ENCODE results near the gene SLC39A7. TPM values are rescaled to one million over a fixed set of nuclear protein-coding genes. Genes with fewer than 3 reads are reported as not detected.

Gene SLC39A7
- total RNA-seq, 4 donors from 2014 or later = 45.4 to 61.3 (median 58.1) TPM

DNA sequence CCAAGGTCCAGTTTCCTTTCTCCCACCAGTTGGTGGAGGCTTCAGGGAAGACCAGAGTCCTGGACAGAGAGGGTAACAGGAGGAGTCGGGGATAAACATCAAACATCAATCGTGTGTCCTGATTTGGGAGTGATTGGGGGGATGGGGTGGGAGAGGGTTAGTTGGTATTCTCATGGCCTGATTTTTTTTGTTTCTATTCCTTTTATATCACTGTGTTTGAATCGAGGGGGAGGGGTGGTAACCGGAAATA lies 3.4 kb downstream of the SLC39A7 start:
- Histone ChIP-seq H3K9me3 (no peaks in the 10 kb centered on the region), H3K36me3 (peaks cover 0 to 20% (median 0%) of the 10 kb centered on the region in 3 donors), H3K27me3 (no peaks in the 10 kb centered on the region), H3K27ac (peak overlapping the region in 2 of 4 donors; percentile 78 to 80), H3K4me3 (peak overlapping the region in 2 of 4 donors; percentile 76 to 78), H3K4me1 (peaks cover 3 to 73% (median 45%) of the 10 kb centered on the region in 4 donors)
- DNase-seq (ENCODE audit: low spot score in 2 of 2) = no peak
- 2 to 5% methylated on average over 4 of the region's 4 CpGs for WGBS, 2 donors
- TF ChIP-seq EP300 (IDR thresholded peaks at IDR 0.05) = no peak

DNA sequence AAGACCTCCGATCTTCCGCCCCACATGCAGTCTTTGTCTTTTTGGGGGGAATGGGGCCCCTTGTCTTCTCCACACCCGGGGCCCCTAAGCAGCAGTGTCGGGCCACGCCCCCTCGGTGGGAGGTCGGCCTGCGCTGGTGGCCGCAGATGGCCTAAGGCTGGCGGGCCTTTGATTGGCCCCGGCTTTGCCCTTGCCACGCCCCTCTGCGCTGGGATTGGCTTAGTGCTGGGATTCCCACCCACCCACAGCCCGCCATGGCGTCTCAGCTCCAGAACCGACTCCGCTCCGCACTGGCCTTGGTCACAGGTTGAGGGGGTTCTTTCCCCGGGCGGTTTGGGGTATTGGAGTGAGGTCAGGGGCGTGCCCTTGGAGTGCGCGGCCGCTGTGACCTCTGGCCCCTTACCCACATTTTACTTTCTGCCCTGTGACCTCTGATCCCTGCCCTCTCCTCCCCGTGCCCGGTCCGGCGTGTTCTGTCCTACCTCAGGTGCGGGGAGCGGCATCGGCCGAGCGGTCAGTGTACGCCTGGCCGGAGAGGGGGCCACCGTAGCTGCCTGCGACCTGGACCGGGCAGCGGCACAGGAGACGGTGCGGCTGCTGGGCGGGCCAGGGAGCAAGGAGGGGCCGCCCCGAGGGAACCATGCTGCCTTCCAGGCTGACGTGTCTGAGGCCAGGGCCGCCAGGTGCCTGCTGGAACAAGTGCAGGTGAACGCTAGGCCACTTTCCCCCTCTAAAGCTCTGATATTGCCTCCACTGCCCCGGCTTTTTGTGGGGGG lies 3.9 kb downstream of the SLC39A7 start, which contains the start of gene HSD17B8:
HSD17B8 (plus strand) TSS at position 241 of the 776 bp plus-strand sequence; CDS start at position 255, 14 bp downstream.
- peak; percentile 94 for DNase-seq (ENCODE audit: low spot score in 2 of 2)
- H3K27ac ChIP-seq = peak within 1 kb of the TSS in 3 of 4 donors; percentile 53 to 80 (median 78)
- peaks cover 0 to 23% (median 0%) of the 10 kb centered on the region in 3 donors for H3K36me3 ChIP-seq
- peak within 1 kb of the TSS; percentile 35 to 78 (median 58) for H3K4me3 ChIP-seq
- no peaks in the 10 kb centered on the region for H3K27me3 ChIP-seq
- peaks cover 3 to 73% (median 40%) of the 10 kb centered on the region in 4 donors for H3K4me1 ChIP-seq
- TF ChIP-seq EP300 (IDR thresholded peaks at IDR 0.05) (peak in 1 of 2 donors; percentile 72), POLR2A (IDR thresholded peaks at IDR 0.05) (peak; percentile 40 to 63)
- TF ChIP-seq, protein P1, sequence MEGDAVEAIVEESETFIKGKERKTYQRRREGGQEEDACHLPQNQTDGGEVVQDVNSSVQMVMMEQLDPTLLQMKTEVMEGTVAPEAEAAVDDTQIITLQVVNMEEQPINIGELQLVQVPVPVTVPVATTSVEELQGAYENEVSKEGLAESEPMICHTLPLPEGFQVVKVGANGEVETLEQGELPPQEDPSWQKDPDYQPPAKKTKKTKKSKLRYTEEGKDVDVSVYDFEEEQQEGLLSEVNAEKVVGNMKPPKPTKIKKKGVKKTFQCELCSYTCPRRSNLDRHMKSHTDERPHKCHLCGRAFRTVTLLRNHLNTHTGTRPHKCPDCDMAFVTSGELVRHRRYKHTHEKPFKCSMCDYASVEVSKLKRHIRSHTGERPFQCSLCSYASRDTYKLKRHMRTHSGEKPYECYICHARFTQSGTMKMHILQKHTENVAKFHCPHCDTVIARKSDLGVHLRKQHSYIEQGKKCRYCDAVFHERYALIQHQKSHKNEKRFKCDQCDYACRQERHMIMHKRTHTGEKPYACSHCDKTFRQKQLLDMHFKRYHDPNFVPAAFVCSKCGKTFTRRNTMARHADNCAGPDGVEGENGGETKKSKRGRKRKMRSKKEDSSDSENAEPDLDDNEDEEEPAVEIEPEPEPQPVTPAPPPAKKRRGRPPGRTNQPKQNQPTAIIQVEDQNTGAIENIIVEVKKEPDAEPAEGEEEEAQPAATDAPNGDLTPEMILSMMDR (IDR thresholded peaks at IDR 0.05) = no peak
- no peaks in the 10 kb centered on the region for H3K9me3 ChIP-seq
- 1 to 2% methylated on average over 31 to 44 of the region's 48 CpGs for WGBS, 2 donors

DNA sequence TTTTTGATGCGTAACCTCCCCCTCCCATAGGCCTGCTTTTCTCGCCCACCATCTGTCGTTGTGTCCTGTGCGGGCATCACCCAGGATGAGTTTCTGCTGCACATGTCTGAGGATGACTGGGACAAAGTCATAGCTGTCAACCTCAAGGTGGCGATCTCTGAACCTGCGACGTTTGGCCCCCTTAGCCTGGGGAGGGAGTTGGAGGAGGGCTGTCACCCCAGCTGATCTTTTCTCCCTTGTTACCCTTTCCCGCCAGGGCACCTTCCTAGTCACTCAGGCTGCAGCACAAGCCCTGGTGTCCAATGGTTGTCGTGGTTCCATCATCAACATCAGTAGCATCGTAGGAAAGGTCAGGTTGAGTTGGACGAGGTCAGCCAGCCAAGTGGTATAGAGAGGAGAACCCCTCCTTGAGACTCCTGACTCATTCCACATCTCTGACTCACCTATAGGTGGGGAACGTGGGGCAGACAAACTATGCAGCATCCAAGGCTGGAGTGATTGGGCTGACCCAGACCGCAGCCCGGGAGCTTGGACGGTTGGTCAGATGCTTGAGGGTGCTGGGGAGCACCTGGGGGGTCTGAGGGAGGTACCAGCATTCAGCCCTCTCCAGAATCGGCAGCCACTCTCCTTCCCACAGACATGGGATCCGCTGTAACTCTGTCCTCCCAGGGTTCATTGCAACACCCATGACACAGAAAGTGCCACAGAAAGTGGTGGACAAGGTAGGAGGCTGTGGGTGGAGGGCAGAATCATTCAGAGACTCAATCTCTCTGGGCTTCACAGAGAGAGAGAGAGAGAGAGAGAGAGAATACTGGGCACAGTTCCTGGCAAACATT lies 4.7 kb downstream of the SLC39A7 start:
- Histone ChIP-seq H3K4me1 (peaks cover 3 to 70% (median 39%) of the 10 kb centered on the region in 4 donors), H3K9me3 (no peaks in the 10 kb centered on the region), H3K27ac (peak overlapping the region in 3 of 4 donors; percentile 53 to 80 (median 78)), H3K27me3 (no peaks in the 10 kb centered on the region), H3K36me3 (peaks cover 0 to 31% (median 0%) of the 10 kb centered on the region in 3 donors), H3K4me3 (peak overlapping the region in 3 of 4 donors; percentile 35 to 78 (median 76))
- no peak for TF ChIP-seq POLR2A (IDR thresholded peaks at IDR 0.05)
- TF ChIP-seq EP300 (IDR thresholded peaks at IDR 0.05) = no peak
- TF ChIP-seq, protein P1 (IDR thresholded peaks at IDR 0.05) = no peak
- 47 to 52% methylated on average over 17 of the region's 17 CpGs for WGBS, 2 donors
- DNase-seq (ENCODE audit: low spot score in 2 of 2) = no peak

DNA sequence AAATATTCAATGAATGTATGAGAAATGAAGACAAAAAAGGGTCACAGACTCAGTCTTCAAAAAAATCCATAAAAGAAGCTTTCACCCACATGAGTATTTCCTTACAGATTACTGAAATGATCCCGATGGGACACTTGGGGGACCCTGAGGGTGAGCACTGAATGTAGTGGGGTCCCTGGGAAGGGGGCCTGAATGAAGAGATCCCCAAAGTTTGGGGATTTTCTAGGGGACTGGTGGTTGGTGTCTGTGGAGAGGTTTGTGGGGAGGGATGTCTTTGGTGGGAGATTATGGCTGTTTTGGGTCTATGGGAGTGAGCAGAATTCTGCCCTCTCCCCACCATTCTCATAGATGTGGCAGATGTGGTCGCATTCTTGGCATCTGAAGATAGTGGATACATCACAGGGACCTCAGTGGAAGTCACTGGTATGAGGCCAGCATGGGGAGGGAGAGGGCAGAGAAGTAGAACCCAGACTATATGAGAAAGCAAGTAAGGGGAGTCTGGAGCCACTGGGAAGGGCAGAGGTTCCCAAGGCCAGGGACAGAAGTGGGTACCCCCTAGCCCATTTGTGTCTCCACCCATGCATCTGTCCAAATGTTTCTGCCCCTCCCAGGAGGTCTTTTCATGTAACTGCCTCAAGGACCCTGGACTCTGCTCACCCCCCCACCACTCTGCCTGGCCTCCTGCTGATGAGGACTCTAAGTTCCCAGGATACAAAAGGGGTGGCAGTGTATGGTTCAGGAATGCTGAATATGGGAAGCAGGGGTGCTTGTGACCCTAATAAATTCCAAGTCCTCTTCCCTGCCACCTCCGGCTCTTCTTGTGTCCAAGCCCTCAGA lies 5.6 kb downstream of the SLC39A7 start:
- Histone ChIP-seq H3K9me3 (no peaks in the 10 kb centered on the region), H3K27ac (peak overlapping the region in 2 of 4 donors; percentile 28 to 98), H3K27me3 (no peaks in the 10 kb centered on the region), H3K36me3 (peaks cover 0 to 39% (median 0%) of the 10 kb centered on the region in 3 donors), H3K4me1 (peaks cover 3 to 68% (median 37%) of the 10 kb centered on the region in 4 donors), H3K4me3 (no peak overlapping the region)
- DNase-seq (ENCODE audit: low spot score in 2 of 2) = no peak
- no peak for TF ChIP-seq POLR2A (IDR thresholded peaks at IDR 0.05)
- TF ChIP-seq, protein P1 (IDR thresholded peaks at IDR 0.05) = no peak
- TF ChIP-seq EP300 (IDR thresholded peaks at IDR 0.05) = no peak
- 64 to 75% methylated on average over 3 of the region's 3 CpGs for WGBS, 2 donors
